GM12873 (cell line): ENCODE measurements around the gene DNAJB12.
A peak's percentile ranks its signal among the peaks of the same experiment; 100 is the strongest.

Source experiments
- CTCF ChIP-seq: IDR thresholded peaks from 2 replicates; pipeline ENCODE4 v1.5.1; 2012; ENCODE audit warnings: low read depth, mild to moderate bottlenecking, moderate library complexity, low read length, control low read depth; ENCODE audit not compliant: insufficient read depth; ENCODE audit errors: missing control alignments

The DNAJB12 gene

GRCh38 chr10:72332423-72333111 is 22.2 kb downstream of the DNAJB12 start:
- TF ChIP-seq CTCF = no peak

- TF ChIP-seq CTCF = peak; percentile 42
Measured at GRCh38 chr10:72331575-72332422, 22.9 kb downstream of the DNAJB12 start.

GRCh38 chr10:72330069-72330426 is 24.7 kb downstream of the DNAJB12 start:
- TF ChIP-seq CTCF = no peak

GRCh38 chr10:72329290-72330068 is 25.2 kb downstream of the DNAJB12 start:
- TF ChIP-seq CTCF = no peak

GRCh38 chr10:72328829-72329204 is 25.9 kb downstream of the DNAJB12 start:
- TF ChIP-seq CTCF = no peak

GRCh38 chr10:72328045-72328828 is 26.5 kb downstream of the DNAJB12 start:
- TF ChIP-seq CTCF = peak; percentile 53
